Smooth muscle cell of bladder (primary cell): ENCODE data around the gene LPA. TPM values are rescaled to one million over a fixed set of nuclear protein-coding genes. Genes with fewer than 3 reads are reported as not detected.

Experiments used
- total RNA-seq: library from RNA; depleted of rRNA; stranded (reverse); fragments of >200 nt; gene quantifications from 2 replicates; pipeline ENCODE4 v1.2.3, GENCODE V29; 2014

The LPA gene
- not detected in 2 replicates for total RNA-seq

DNA sequence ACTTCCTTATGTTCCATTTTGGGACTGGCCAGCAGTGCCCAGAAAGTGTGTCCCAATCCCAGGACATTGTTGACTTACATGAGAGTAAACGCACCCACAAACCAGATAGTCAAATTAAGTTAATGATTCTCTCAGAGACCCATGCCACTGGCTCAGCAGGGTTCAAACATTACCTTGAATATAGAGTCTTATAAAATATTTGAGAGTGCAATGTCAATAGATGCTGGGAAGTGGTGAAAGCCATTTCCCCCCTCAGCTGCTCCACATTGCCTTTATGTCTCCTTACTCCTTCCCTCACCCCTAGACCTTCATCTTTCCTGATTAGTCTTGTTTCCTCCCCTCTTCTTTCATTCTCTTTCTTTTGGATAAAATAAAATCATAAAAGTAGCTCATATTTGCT lies at the start of gene LPA:
TSS of gene LPA (minus strand) at position 78 of the 400 bp plus-strand sequence. CDS start at position 17, 61 bp downstream.

DNA sequence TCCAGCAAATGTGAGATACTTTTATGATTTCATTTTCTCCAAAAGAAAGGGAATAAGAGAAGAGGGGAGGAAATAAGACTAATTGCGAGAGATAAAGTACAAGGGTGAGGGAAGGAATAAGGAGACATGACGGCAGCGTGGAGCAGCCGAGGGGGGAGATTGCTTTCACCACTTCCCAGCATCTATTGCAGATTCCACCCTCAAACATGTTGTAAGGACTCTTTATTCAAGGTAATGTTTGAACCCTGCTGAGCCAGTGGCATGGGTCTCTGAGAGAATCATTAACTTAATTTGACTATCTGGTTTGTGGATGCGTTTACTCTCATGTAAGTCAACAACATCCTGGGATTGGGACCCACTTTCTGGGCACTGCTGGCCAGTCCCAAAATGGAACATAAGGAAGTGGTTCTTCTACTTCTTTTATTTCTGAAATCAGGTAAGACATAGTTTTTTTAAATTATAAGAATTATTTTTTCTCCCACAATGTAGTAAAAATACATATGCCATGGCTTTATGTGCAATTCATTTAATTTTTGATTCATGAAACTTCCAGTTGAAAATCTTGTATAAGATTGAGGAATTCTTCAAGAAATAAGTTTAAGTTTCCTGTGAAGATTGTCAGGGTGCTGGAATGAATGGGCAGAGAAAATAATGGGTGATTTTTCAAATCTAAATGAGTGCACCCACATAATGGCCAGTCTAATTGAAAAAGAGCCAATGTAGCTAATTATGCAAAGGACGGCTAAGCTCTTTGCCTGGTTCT lies 38.0 kb upstream of the LPA start, which contains the start of gene PLG:
TSS of gene PLG (plus strand) at position 327 of the 763 bp plus-strand sequence. CDS start at position 388, 61 bp downstream.

Other genes starting within 250 kb of the LPA start
- not detected in 2 replicates for gene PLG, start 38.0 kb upstream of the LPA start, total RNA-seq